Uterus (tissue), 2 donors: ENCODE data around the gene PTPRJ.

Source experiments
- POLR2A ChIP-seq, 2 donors: fragments of 450-650 bp; IDR thresholded peaks; one replicate each; pipeline ENCODE4 v1.6.1; 2016; ENCODE audit warnings: antibody characterized with exemption in 2 of 2, mild to moderate bottlenecking in 1 of 2, moderate library complexity in 1 of 2
- TF ChIP-seq, protein P1 (sequence below), 4 experiments: fragments of 200-600 bp in 2 of 4; fragments of 450-650 bp in 2 of 4; sonication (generic) in 2 of 4; IDR thresholded peaks; one replicate each; pipeline ENCODE4 v1.5.1; 2016 to 2019; ENCODE audit warnings: antibody characterized with exemption in 4 of 4, mild to moderate bottlenecking in 2 of 4, moderate library complexity in 1 of 4

- TF ChIP-seq, protein P1, sequence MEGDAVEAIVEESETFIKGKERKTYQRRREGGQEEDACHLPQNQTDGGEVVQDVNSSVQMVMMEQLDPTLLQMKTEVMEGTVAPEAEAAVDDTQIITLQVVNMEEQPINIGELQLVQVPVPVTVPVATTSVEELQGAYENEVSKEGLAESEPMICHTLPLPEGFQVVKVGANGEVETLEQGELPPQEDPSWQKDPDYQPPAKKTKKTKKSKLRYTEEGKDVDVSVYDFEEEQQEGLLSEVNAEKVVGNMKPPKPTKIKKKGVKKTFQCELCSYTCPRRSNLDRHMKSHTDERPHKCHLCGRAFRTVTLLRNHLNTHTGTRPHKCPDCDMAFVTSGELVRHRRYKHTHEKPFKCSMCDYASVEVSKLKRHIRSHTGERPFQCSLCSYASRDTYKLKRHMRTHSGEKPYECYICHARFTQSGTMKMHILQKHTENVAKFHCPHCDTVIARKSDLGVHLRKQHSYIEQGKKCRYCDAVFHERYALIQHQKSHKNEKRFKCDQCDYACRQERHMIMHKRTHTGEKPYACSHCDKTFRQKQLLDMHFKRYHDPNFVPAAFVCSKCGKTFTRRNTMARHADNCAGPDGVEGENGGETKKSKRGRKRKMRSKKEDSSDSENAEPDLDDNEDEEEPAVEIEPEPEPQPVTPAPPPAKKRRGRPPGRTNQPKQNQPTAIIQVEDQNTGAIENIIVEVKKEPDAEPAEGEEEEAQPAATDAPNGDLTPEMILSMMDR (IDR thresholded peaks at IDR 0.05): no peak
- no peak for TF ChIP-seq POLR2A (IDR thresholded peaks at IDR 0.05)
Observed at GRCh38 chr11:47950396-47950795, 30.0 kb upstream of the PTPRJ start.
